Trophoblast cell (in vitro differentiated cells and primary cell): ENCODE data around the gene ANKHD1.
"Not testable (repeated sequence)": the region's sequence is repeated elsewhere in the genome, so short reads cannot be mapped to it uniquely, and the experiment has no call there.

Source experiments
- DNase-seq, 2 donors: peaks; one replicate each; pipeline ENCODE4 v3.0.0-alpha.2; 2016
- H2AFZ ChIP-seq: 2 replicates; pipeline ENCODE4 v1.6.1; 2013; ENCODE audit warnings: low read length, moderate library complexity, mild to moderate bottlenecking; ENCODE audit not compliant: insufficient read depth, poor library complexity
- H2AK5ac ChIP-seq: 2 replicates; pipeline ENCODE4 v1.6.1; 2013; ENCODE audit warnings: mild to moderate bottlenecking, low read length
- H2BK120ac ChIP-seq: 2 replicates; pipeline ENCODE4 v1.6.1; 2013; ENCODE audit warnings: low read length, mild to moderate bottlenecking, moderate library complexity; ENCODE audit not compliant: insufficient read depth, poor library complexity
- H2BK12ac ChIP-seq: 2 replicates; pipeline ENCODE4 v1.6.1; 2013; ENCODE audit warnings: mild to moderate bottlenecking, low read length, moderate library complexity
- H2BK5ac ChIP-seq: 2 replicates; pipeline ENCODE4 v1.6.1; 2013; ENCODE audit warnings: low read length, low read depth, moderate library complexity, mild to moderate bottlenecking; ENCODE audit not compliant: poor library complexity
- H3K14ac ChIP-seq: 2 replicates; pipeline ENCODE4 v1.6.1; 2013; ENCODE audit warnings: mild to moderate bottlenecking, low read length
- H3K18ac ChIP-seq: 2 replicates; pipeline ENCODE4 v1.6.1; 2013; ENCODE audit warnings: mild to moderate bottlenecking, low read length
- H3K23ac ChIP-seq: 2 replicates; pipeline ENCODE4 v1.6.1; 2013; ENCODE audit warnings: low read length
- H3K27ac ChIP-seq: 2 replicates; pipeline ENCODE4 v1.5.1; 2013; ENCODE audit warnings: low read depth, mild to moderate bottlenecking, inconsistent platforms, low read length, moderate library complexity
- H3K27me3 ChIP-seq: 2 replicates; pipeline ENCODE4 v1.6.1; 2013; ENCODE audit warnings: inconsistent platforms, mild to moderate bottlenecking, low read length, moderate library complexity; ENCODE audit not compliant: insufficient read depth
- H3K36me3 ChIP-seq, 2 experiments: 1 replicate in 1 of 2; 2 replicates in 1 of 2; pipeline ENCODE4 v1.6.1; 2013; ENCODE audit warnings: low read length in 2 of 2, mild to moderate bottlenecking in 2 of 2, moderate library complexity in 1 of 2; ENCODE audit not compliant: insufficient read depth in 2 of 2, control insufficient read depth in 1 of 2
- H3K4ac ChIP-seq: 2 replicates; pipeline ENCODE4 v1.6.1; 2013; ENCODE audit warnings: low read depth, mild to moderate bottlenecking, low read length, moderate library complexity
- H3K4me1 ChIP-seq, 2 experiments: 1 replicate in 1 of 2; 2 replicates in 1 of 2; pipeline ENCODE4 v1.6.1; 2013; ENCODE audit warnings: low read length in 2 of 2, mild to moderate bottlenecking in 2 of 2, moderate library complexity in 1 of 2; ENCODE audit not compliant: insufficient read depth in 2 of 2, control insufficient read depth in 1 of 2
- H3K4me2 ChIP-seq: 2 replicates; pipeline ENCODE4 v1.6.1; 2013; ENCODE audit warnings: inconsistent platforms, mild to moderate bottlenecking, low read length, moderate library complexity
- H3K4me3 ChIP-seq: 2 replicates; pipeline ENCODE4 v1.5.1; 2013; ENCODE audit warnings: mild to moderate bottlenecking, low read depth, low read length, inconsistent platforms
- H3K79me1 ChIP-seq: one replicate; pipeline ENCODE4 v1.6.1; 2013; ENCODE audit warnings: low read length
- H3K79me2 ChIP-seq: 2 replicates; pipeline ENCODE4 v1.6.1; 2013; ENCODE audit warnings: low read length, mild to moderate bottlenecking; ENCODE audit not compliant: control insufficient read depth, insufficient read depth, poor library complexity
- H3K9ac ChIP-seq: 2 replicates; pipeline ENCODE4 v1.6.1; 2013; ENCODE audit warnings: mild to moderate bottlenecking, low read length
- H3K9me3 ChIP-seq: 2 replicates; pipeline ENCODE4 v1.6.1; 2013; ENCODE audit warnings: low read depth, mild to moderate bottlenecking, control low read depth, inconsistent platforms, low read length; ENCODE audit not compliant: insufficient read depth
- H4K12ac ChIP-seq: 2 replicates; pipeline ENCODE4 v1.6.1; 2013; ENCODE audit warnings: low read depth, mild to moderate bottlenecking, low read length, moderate library complexity
- H4K8ac ChIP-seq: 2 replicates; pipeline ENCODE4 v1.6.1; 2013; ENCODE audit warnings: low read depth, mild to moderate bottlenecking, low read length, moderate library complexity
- H4K91ac ChIP-seq: one replicate; pipeline ENCODE4 v1.6.1; 2013; ENCODE audit warnings: low read depth, mild to moderate bottlenecking, low read length, moderate library complexity
- whole genome bisulfite sequencing: extraction: QIAGEN DNeasy Blood & Tissue Kit; methylation state at CpG from one replicate; pipeline ENCODE4 v1.1.7; 2013; ENCODE audit warnings: missing lambda C conversion rate; ENCODE audit not compliant: insufficient read length, insufficient coverage; ENCODE audit errors: extremely low coverage; 5-methylcytosine and 5-hydroxymethylcytosine counted together

ANKHD1 gene

DNA sequence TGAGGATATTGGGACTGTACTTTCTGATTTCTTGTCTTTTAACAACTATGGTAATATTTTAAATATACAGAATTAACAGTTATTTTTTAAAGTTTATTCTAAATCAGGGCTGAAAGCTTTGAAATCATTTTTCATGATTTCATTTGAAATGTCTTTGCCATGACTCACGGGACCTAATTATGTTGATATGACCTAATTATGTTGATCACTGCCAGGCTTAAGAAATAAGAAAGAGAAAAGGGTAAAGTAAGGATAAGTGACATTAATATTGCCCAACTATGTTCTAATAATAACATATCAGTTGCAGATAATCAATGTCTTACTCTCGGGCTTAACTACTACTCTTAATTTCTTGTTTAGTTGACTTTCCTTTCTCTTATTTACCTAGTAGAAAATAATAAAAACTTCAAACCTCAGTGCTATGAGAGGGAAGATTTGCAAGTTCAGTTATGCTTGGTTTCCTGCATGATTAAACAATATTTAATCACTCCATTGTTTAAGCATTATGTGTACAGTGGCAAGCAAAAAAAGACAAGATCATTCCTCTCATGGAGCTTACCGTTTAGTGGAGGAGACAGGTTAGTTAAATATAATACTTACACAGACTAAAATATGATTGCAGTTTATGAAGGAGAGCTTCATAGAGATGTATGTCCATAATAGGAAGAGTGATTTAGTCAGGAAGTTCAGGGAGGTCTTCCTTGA, 78.8 kb downstream of the ANKHD1 start:
- Histone ChIP-seq H3K27me3 (no peaks in the 10 kb centered on the region), H4K8ac (no peak overlapping the region), H3K18ac (no peak overlapping the region)

GRCh38 chr5:140481758-140482157, 80.1 kb downstream of the ANKHD1 start:
- DNase-seq: no peak
- peaks cover 3 to 7% of the 10 kb centered on the region in 2 experiments for H3K36me3 ChIP-seq
- H3K4me2 ChIP-seq: no peak overlapping the region
- no peak overlapping the region for H3K18ac ChIP-seq
- no peak overlapping the region for H3K4ac ChIP-seq
- H3K4me1 ChIP-seq: no peaks in the 10 kb centered on the region
- WGBS: 100% methylated on average over 1 of the region's 2 CpGs
- H2BK12ac ChIP-seq: no peak overlapping the region
- H4K8ac ChIP-seq: no peak overlapping the region
- no peak overlapping the region for H3K14ac ChIP-seq
- H3K9me3 ChIP-seq: no peaks in the 10 kb centered on the region
- no peak overlapping the region for H2BK5ac ChIP-seq
- no peaks in the 10 kb centered on the region for H3K79me2 ChIP-seq
- H3K27me3 ChIP-seq: no peaks in the 10 kb centered on the region
- H4K91ac ChIP-seq: no peak overlapping the region
- H2AFZ ChIP-seq: no peak overlapping the region
- no peak overlapping the region for H3K9ac ChIP-seq
- H3K4me3 ChIP-seq: no peak overlapping the region
- H3K27ac ChIP-seq: no peak overlapping the region
- no peak overlapping the region for H3K23ac ChIP-seq
- H2BK120ac ChIP-seq: no peak overlapping the region
- no peak overlapping the region for H2AK5ac ChIP-seq
- H3K79me1 ChIP-seq: no peaks in the 10 kb centered on the region
- no peak overlapping the region for H4K12ac ChIP-seq

More for the DNA sequence above, 78.8 kb downstream of the ANKHD1 start:
- no peak overlapping the region for H2BK120ac ChIP-seq
- no peak overlapping the region for H3K14ac ChIP-seq
- no peaks in the 10 kb centered on the region for H3K9me3 ChIP-seq
- peaks cover 3 to 5% of the 10 kb centered on the region in 2 experiments for H3K36me3 ChIP-seq
- H2BK5ac ChIP-seq: no peak overlapping the region
- no CpG with 5 or more reads among the region's 3 CpGs for WGBS
- no peak overlapping the region for H2AK5ac ChIP-seq
- no peak overlapping the region for H3K9ac ChIP-seq
- H3K27ac ChIP-seq: no peak overlapping the region
- H3K4me2 ChIP-seq: no peak overlapping the region
- no peak overlapping the region for H3K4me3 ChIP-seq
- no peak overlapping the region for H2AFZ ChIP-seq
- H3K4ac ChIP-seq: no peak overlapping the region
- H2BK12ac ChIP-seq: no peak overlapping the region
- H3K79me1 ChIP-seq: no peaks in the 10 kb centered on the region
- no peak overlapping the region for H4K12ac ChIP-seq
- H3K4me1 ChIP-seq: no peaks in the 10 kb centered on the region
- no peak overlapping the region for H4K91ac ChIP-seq
- H3K79me2 ChIP-seq: no peaks in the 10 kb centered on the region
- no peak overlapping the region for H3K23ac ChIP-seq
- DNase-seq: no peak

- Histone ChIP-seq H3K79me2 (no peaks in the 10 kb centered on the region), H3K79me1 (no peaks in the 10 kb centered on the region), H3K9ac (no peak overlapping the region), H2AFZ (no peak overlapping the region), H3K9me3 (no peaks in the 10 kb centered on the region), H3K14ac (no peak overlapping the region), H3K4me1 (no peaks in the 10 kb centered on the region), H3K4me2 (no peak overlapping the region), H4K8ac (no peak overlapping the region), H3K27me3 (no peaks in the 10 kb centered on the region), H2BK120ac (no peak overlapping the region), H3K36me3 (peaks cover 3 to 8% of the 10 kb centered on the region in 2 experiments), H2BK5ac (no peak overlapping the region), H3K23ac (no peak overlapping the region), H3K4ac (no peak overlapping the region), H2AK5ac (no peak overlapping the region), H3K27ac (no peak overlapping the region), H4K91ac (no peak overlapping the region), H3K18ac (no peak overlapping the region), H2BK12ac (no peak overlapping the region), H4K12ac (no peak overlapping the region), H3K4me3 (no peak overlapping the region)
- DNase-seq: no peak
- WGBS: no CpG with 5 or more reads among the region's 1 CpG
Observed at GRCh38 chr5:140483055-140483454, 81.4 kb downstream of the ANKHD1 start.

GRCh38 chr5:140488141-140488540, 86.5 kb downstream of the ANKHD1 start:
- not testable (repeated sequence) for H3K4me2 ChIP-seq, H3K79me1 ChIP-seq, H3K23ac ChIP-seq, H2AFZ ChIP-seq, H3K9ac ChIP-seq, H3K9me3 ChIP-seq, DNase-seq, H3K4me1 ChIP-seq, H3K4me3 ChIP-seq, H3K4ac ChIP-seq, H4K8ac ChIP-seq, H2BK5ac ChIP-seq, H3K14ac ChIP-seq, H3K27me3 ChIP-seq, H4K12ac ChIP-seq, H2BK12ac ChIP-seq, H2BK120ac ChIP-seq, H2AK5ac ChIP-seq, H3K27ac ChIP-seq, H3K18ac ChIP-seq, H4K91ac ChIP-seq, H3K79me2 ChIP-seq
- H3K36me3 ChIP-seq: peaks cover 8 to 10% of the 10 kb centered on the region in 2 experiments
- WGBS: no CpG with 5 or more reads among the region's 4 CpGs
